ENCODE results near the gene DNAI7.

The DNAI7 gene

GRCh38 chr12:25101092-25101445, 93.9 kb downstream of the DNAI7 start:
- Histone ChIP-seq H3K27me3 (no peaks in the 10 kb centered on the region), H3K4me1 (ENCODE audit: control insufficient read depth in 1 of 2, insufficient read depth in 1 of 2, low read depth in 1 of 2, low read length in 1 of 2) (no peaks in the 10 kb centered on the region), H3K9me3 (no peaks in the 10 kb centered on the region), H3K27ac (no peak overlapping the region), H3K4me3 (ENCODE audit: low read depth in 1 of 2, low read length in 1 of 2) (no peak overlapping the region), H3K36me3 (peaks cover 99% of the 10 kb centered on the region)
- TF ChIP-seq CTCF (IDR thresholded peaks at IDR 0.05), result no peak

GRCh38 chr12:25100194-25101091, 94.5 kb downstream of the DNAI7 start:
- Histone ChIP-seq H3K27ac (no peak overlapping the region), H3K9me3 (no peaks in the 10 kb centered on the region), H3K36me3 (peaks cover 99% of the 10 kb centered on the region), H3K4me1 (ENCODE audit: control insufficient read depth in 1 of 2, insufficient read depth in 1 of 2, low read depth in 1 of 2, low read length in 1 of 2) (no peaks in the 10 kb centered on the region), H3K27me3 (no peaks in the 10 kb centered on the region), H3K4me3 (ENCODE audit: low read depth in 1 of 2, low read length in 1 of 2) (no peak overlapping the region)
- no peak for TF ChIP-seq CTCF (IDR thresholded peaks at IDR 0.05)

GRCh38 chr12:25099010-25099409, 96.0 kb downstream of the DNAI7 start:
- Histone ChIP-seq H3K4me1 (ENCODE audit: control insufficient read depth in 1 of 2, insufficient read depth in 1 of 2, low read depth in 1 of 2, low read length in 1 of 2) (no peaks in the 10 kb centered on the region), H3K27me3 (no peaks in the 10 kb centered on the region), H3K27ac (no peak overlapping the region), H3K4me3 (ENCODE audit: low read depth in 1 of 2, low read length in 1 of 2) (no peak overlapping the region), H3K36me3 (peaks cover 88% of the 10 kb centered on the region), H3K9me3 (no peaks in the 10 kb centered on the region)
- no peak for TF ChIP-seq CTCF (IDR thresholded peaks at IDR 0.05)

- Histone ChIP-seq H3K9me3 (no peaks in the 10 kb centered on the region), H3K36me3 (peaks cover 87% of the 10 kb centered on the region), H3K4me3 (ENCODE audit: low read depth in 1 of 2, low read length in 1 of 2) (no peak overlapping the region), H3K4me1 (ENCODE audit: control insufficient read depth in 1 of 2, insufficient read depth in 1 of 2, low read depth in 1 of 2, low read length in 1 of 2) (peaks cover 0 to 7% of the 10 kb centered on the region in 2 experiments), H3K27me3 (no peaks in the 10 kb centered on the region), H3K27ac (peak overlapping the region; percentile 19)
- no peak for TF ChIP-seq CTCF (IDR thresholded peaks at IDR 0.05)
Measured at GRCh38 chr12:25089738-25090137, 105.2 kb downstream of the DNAI7 start.

GRCh38 chr12:25087596-25087995, 107.4 kb downstream of the DNAI7 start:
- no peak overlapping the region for H3K4me3 ChIP-seq (ENCODE audit: low read depth in 1 of 2, low read length in 1 of 2)
- TF ChIP-seq CTCF (IDR thresholded peaks at IDR 0.05), result no peak
- H3K36me3 ChIP-seq, result peaks cover 97% of the 10 kb centered on the region
- no peaks in the 10 kb centered on the region for H3K9me3 ChIP-seq
- H3K4me1 ChIP-seq (ENCODE audit: control insufficient read depth in 1 of 2, insufficient read depth in 1 of 2, low read depth in 1 of 2, low read length in 1 of 2), result peaks cover 0 to 7% of the 10 kb centered on the region in 2 experiments
- peak overlapping the region; percentile 16 for H3K27ac ChIP-seq
- H3K27me3 ChIP-seq, result no peaks in the 10 kb centered on the region

Measured in neutrophil (primary cell).